IMR-90 (cell line): ENCODE measurements around the gene SLCO3A1. TPM values are rescaled to one million over a fixed set of nuclear protein-coding genes. Genes with fewer than 3 reads are reported as not detected.

Experiments used
- ATAC-seq: fragments of 200-7000 bp; cut with Tn5 transposase; 2 replicates; pipeline ENCODE4 v1.9.1; 2020; ENCODE audit warnings: low read depth, mild to moderate bottlenecking, moderate library complexity
- BruUV-seq: library from RNA; stranded (reverse); fragments of 400-500 nt; replicated peaks from 2 replicates; lab custom pipeline; 2021; lab: Mats Ljungman, UMichigan
- CTCF ChIA-PET: fragments of 300-600 bp; formaldehyde crosslinking; extraction: SDS; loops from one replicate; lab custom pipeline; 2021; ENCODE audit warnings: antibody characterized with exemption; lab: Yijun Ruan, JAX
- POLR2A ChIA-PET: fragments of 300-600 bp; sonication (Branson Sonifier 250); formaldehyde crosslinking; loops from one replicate; lab custom pipeline; 2022; ENCODE audit warnings: antibody characterized with exemption; ENCODE audit not compliant: unreplicated experiment; lab: Charles Lee
- DNase-seq: peaks from one replicate; pipeline ENCODE4 v3.0.0; 2013
- H2AFZ ChIP-seq: replicated peaks from 2 replicates; pipeline ENCODE3; 2013; ENCODE audit warnings: low read length, mild to moderate bottlenecking; ENCODE audit not compliant: poor library complexity
- H2AK5ac ChIP-seq: 2 replicates; pipeline ENCODE4 v1.6.1; 2013; ENCODE audit warnings: low read depth, low read length, inconsistent platforms
- H2AK9ac ChIP-seq: replicated peaks from 2 replicates; pipeline ENCODE3; 2013; ENCODE audit warnings: mild to moderate bottlenecking, low read depth, low read length, moderate library complexity; ENCODE audit not compliant: poor library complexity
- H2BK120ac ChIP-seq: 2 replicates; pipeline ENCODE4 v1.6.1; 2013; ENCODE audit warnings: low read depth, low read length, inconsistent platforms
- H2BK15ac ChIP-seq: 3 replicates; pipeline ENCODE4 v1.6.1; 2013; ENCODE audit warnings: low read depth, low read length, inconsistent platforms
- H2BK20ac ChIP-seq: 2 replicates; pipeline ENCODE4 v1.6.1; 2013; ENCODE audit warnings: low read depth, mild to moderate bottlenecking, inconsistent platforms, low read length, moderate library complexity
- H2BK5ac ChIP-seq: 2 replicates; pipeline ENCODE4 v1.6.1; 2013; ENCODE audit warnings: mild to moderate bottlenecking, low read depth, low read length, inconsistent platforms; ENCODE audit not compliant: poor library complexity, severe bottlenecking
- H3K14ac ChIP-seq: replicated peaks from 2 replicates; pipeline ENCODE4 v1.6.1; 2013; ENCODE audit warnings: low read depth, low read length, inconsistent platforms
- H3K18ac ChIP-seq: 2 replicates; pipeline ENCODE4 v1.6.1; 2013; ENCODE audit warnings: low read depth, low read length, control low read depth
- H3K23ac ChIP-seq: 2 replicates; pipeline ENCODE4 v1.6.1; 2013; ENCODE audit warnings: low read depth, low read length, inconsistent platforms
- H3K27ac ChIP-seq: 2 replicates; pipeline ENCODE4 v1.5.1; 2013; ENCODE audit warnings: mild to moderate bottlenecking, control low read depth, low read length; ENCODE audit not compliant: insufficient read depth
- H3K27me3 ChIP-seq: 2 replicates; pipeline ENCODE4 v1.6.1; 2013; ENCODE audit warnings: low read length; ENCODE audit not compliant: control insufficient read depth, insufficient read depth
- H3K36me3 ChIP-seq: 2 replicates; pipeline ENCODE4 v1.6.1; 2013; ENCODE audit warnings: low read length, mixed read lengths; ENCODE audit not compliant: control insufficient read depth, insufficient read depth
- H3K4ac ChIP-seq: 2 replicates; pipeline ENCODE4 v1.6.1; 2013; ENCODE audit warnings: low read depth, low read length, inconsistent platforms
- H3K4me1 ChIP-seq: 2 replicates; pipeline ENCODE4 v1.6.1; 2013; ENCODE audit warnings: low read length, mixed read lengths; ENCODE audit not compliant: control insufficient read depth, insufficient read depth
- H3K4me2 ChIP-seq: 2 replicates; pipeline ENCODE4 v1.6.1; 2013; ENCODE audit warnings: low read depth, mild to moderate bottlenecking, control low read depth, low read length, moderate library complexity
- H3K4me3 ChIP-seq: 2 replicates; pipeline ENCODE4 v1.5.1; 2013; ENCODE audit warnings: low read depth, mild to moderate bottlenecking, control low read depth, low read length, moderate library complexity; ENCODE audit not compliant: insufficient read depth
- H3K56ac ChIP-seq: 2 replicates; pipeline ENCODE4 v1.6.1; 2013; ENCODE audit warnings: low read length, inconsistent platforms; ENCODE audit not compliant: insufficient read depth; ENCODE audit errors: extremely low read depth
- H3K79me1 ChIP-seq, 2 experiments: 2 replicates each; pipeline ENCODE4 v1.6.1; 2013; ENCODE audit warnings: low read length in 2 of 2, inconsistent platforms in 1 of 2, low read depth in 1 of 2
- H3K9ac ChIP-seq: 2 replicates; pipeline ENCODE4 v1.6.1; 2013; ENCODE audit warnings: low read depth, low read length, control low read depth
- H3K9me1 ChIP-seq: 2 replicates; pipeline ENCODE4 v1.6.1; 2013; ENCODE audit warnings: low read length, inconsistent platforms; ENCODE audit not compliant: insufficient read depth
- H3K9me3 ChIP-seq: 2 replicates; pipeline ENCODE4 v1.6.1; 2013; ENCODE audit warnings: low read length; ENCODE audit not compliant: control insufficient read depth, insufficient read depth
- H4K20me1 ChIP-seq: 2 replicates; pipeline ENCODE4 v1.6.1; 2013; ENCODE audit warnings: low read length, inconsistent platforms; ENCODE audit not compliant: insufficient read depth
- H4K5ac ChIP-seq: 2 replicates; pipeline ENCODE4 v1.6.1; 2013; ENCODE audit warnings: mild to moderate bottlenecking, low read depth, low read length, control low read depth
- H4K8ac ChIP-seq, 2 experiments: 2 replicates each; pipeline ENCODE4 v1.6.1; 2013; ENCODE audit warnings: low read depth in 2 of 2, low read length in 2 of 2, control low read depth in 1 of 2, inconsistent platforms in 1 of 2
- H4K91ac ChIP-seq: 2 replicates; pipeline ENCODE4 v1.6.1; 2013; ENCODE audit warnings: low read depth, low read length, inconsistent platforms; ENCODE audit not compliant: insufficient read depth
- BHLHE40 ChIP-seq: fragments of 150-350 bp; IDR thresholded peaks from 2 replicates; pipeline ENCODE4 v1.6.1; 2016; ENCODE audit warnings: mild to moderate bottlenecking, low read depth, low read length
- CEBPB ChIP-seq: IDR thresholded peaks from 2 replicates; pipeline ENCODE4 v1.6.1; 2012; ENCODE audit warnings: low read depth, low read length, improper control_type of control experiment
- CHD1 ChIP-seq: IDR thresholded peaks from 2 replicates; pipeline ENCODE4 v1.6.1; 2012; ENCODE audit warnings: low read depth, low read length, improper control_type of control experiment
- FOS ChIP-seq: fragments of 150-350 bp; IDR thresholded peaks from 2 replicates; pipeline ENCODE4 v1.6.1; 2016; ENCODE audit warnings: low read depth, low read length
- MAFK ChIP-seq: IDR thresholded peaks from 2 replicates; pipeline ENCODE4 v1.6.1; 2012; ENCODE audit warnings: low read depth, low read length, improper control_type of control experiment
- MAZ ChIP-seq: IDR thresholded peaks from 2 replicates; pipeline ENCODE4 v1.6.1; 2012; ENCODE audit warnings: low read depth, mild to moderate bottlenecking, low read length, improper control_type of control experiment, moderate library complexity, borderline replicate concordance
- MXI1 ChIP-seq: IDR thresholded peaks from 2 replicates; pipeline ENCODE4 v1.6.1; 2012; ENCODE audit warnings: low read depth, mild to moderate bottlenecking, low read length, moderate library complexity, borderline replicate concordance
- NFE2L2 ChIP-seq: fragments of 150-350 bp; IDR thresholded peaks from 2 replicates; pipeline ENCODE4 v1.6.1; 2016; ENCODE audit warnings: low read depth, mild to moderate bottlenecking, low read length
- POLR2A ChIP-seq: IDR thresholded peaks from 2 replicates; pipeline ENCODE4 v1.6.1; 2012; ENCODE audit warnings: mild to moderate bottlenecking, low read depth, low read length
- RAD21 ChIP-seq: IDR thresholded peaks from 2 replicates; pipeline ENCODE4 v1.6.1; 2012; ENCODE audit warnings: low read length, improper control_type of control experiment
- RCOR1 ChIP-seq: IDR thresholded peaks from 2 replicates; pipeline ENCODE4 v1.6.1; 2012; ENCODE audit warnings: mild to moderate bottlenecking, low read length, improper control_type of control experiment; ENCODE audit not compliant: insufficient replicate concordance
- RFX5 ChIP-seq: IDR thresholded peaks from 2 replicates; pipeline ENCODE4 v1.8.0; 2012; ENCODE audit warnings: low read depth, mild to moderate bottlenecking, low read length, moderate library complexity
- SMC3 ChIP-seq: fragments of 150-350 bp; IDR thresholded peaks from 2 replicates; pipeline ENCODE4 v1.6.1; 2016; ENCODE audit warnings: low read depth, mild to moderate bottlenecking, antibody characterized with exemption, low read length, moderate library complexity
- WGBS, 2 experiments: methylation state at CpG; one replicate each; pipeline versions ENCODE4 v1.1.5 to v1.1.7; 2013; ENCODE audit warnings: missing lambda C conversion rate in 2 of 2; ENCODE audit not compliant: insufficient read length in 1 of 2; ENCODE audit errors: extremely low coverage in 2 of 2; 5-methylcytosine and 5-hydroxymethylcytosine counted together
- dilution Hi-C: fragments of 300-500 bp; cut with HindIII; formaldehyde crosslinking; loops from one replicate; pipeline ENCODE4 v1.14.3; 2018; ENCODE audit warnings: low sequenced_read_pairs; ENCODE audit not compliant: unreplicated experiment
- in situ Hi-C: fragments of 300-500 bp; cut with MboI; formaldehyde crosslinking; loops from 3 replicates; pipeline ENCODE4 v1.14.3; 2019; ENCODE audit warnings: low sequenced_read_pairs, inconsistent platforms, mixed read lengths
- intact Hi-C: fragments of 100-400 bp; cut with micrococcal nuclease; formaldehyde crosslinking; loops from 2 replicates; pipeline ENCODE4 v1.10.0; 2022
- polyA plus RNA-seq, 3 experiments: library from polyadenylated mRNA; depleted of rRNA; stranded (reverse); fragments of >200 nt; gene quantifications; 2 replicates each; pipeline ENCODE4 v1.2.3, GENCODE V29; 2012; ENCODE audit warnings: low replicate concordance in 1 of 3
- total RNA-seq: library from RNA; depleted of rRNA; stranded (reverse); fragments of >200 nt; gene quantifications from 2 replicates; pipeline ENCODE4 v1.2.3, GENCODE V29; 2012
- TF ChIP-seq, protein P1 (sequence below): fragments of 150-350 bp; IDR thresholded peaks from 2 replicates; pipeline ENCODE4 v1.6.1; 2017; ENCODE audit warnings: mild to moderate bottlenecking, antibody characterized with exemption, low read length, low read depth
- TF ChIP-seq, protein P2 (sequence below): fragments of 150-350 bp; IDR thresholded peaks from 2 replicates; pipeline ENCODE4 v1.6.1; 2016; ENCODE audit warnings: low read depth, mild to moderate bottlenecking, low read length, moderate library complexity, borderline replicate concordance
- TF ChIP-seq, protein P3 (sequence below): conservative IDR thresholded peaks from 2 replicates; pipeline ENCODE4 v1.5.1; 2012; ENCODE audit warnings: mild to moderate bottlenecking, low read depth, low read length, improper control_type of control experiment

SLCO3A1 gene
- total and polyA plus RNA-seq, 2 of the 4 experiments (the other 2 are of a cell fraction), result 4.7 to 8.1 TPM

DNA sequence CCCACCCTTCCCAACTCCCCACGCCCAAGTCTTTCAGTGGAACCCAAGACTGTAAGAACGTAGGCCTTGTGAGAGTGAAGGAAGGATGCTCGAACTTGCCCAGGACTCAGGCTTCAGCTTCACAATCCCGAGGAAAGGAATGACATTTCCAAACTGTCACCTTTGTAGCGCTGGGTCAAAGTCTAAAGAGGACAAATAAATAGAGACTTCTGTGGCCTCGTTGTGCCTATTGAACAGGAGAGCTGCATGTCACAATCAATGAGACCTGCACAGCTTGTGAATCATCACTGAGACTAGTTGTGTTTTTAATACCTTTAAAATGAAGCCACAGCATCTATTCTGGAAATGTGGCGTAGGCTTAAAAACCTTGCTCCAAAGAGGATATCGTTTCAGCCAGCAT lies 317.4 kb downstream of the SLCO3A1 start:
- intact Hi-C loops (no loop called here), dilution Hi-C loops (no loop called here), in situ Hi-C loops (no loop called here)
- Histone ChIP-seq H2BK5ac (no peak overlapping the region), H4K8ac (no peak overlapping the region), H3K27ac (no peak overlapping the region), H3K14ac (no peak overlapping the region), H3K9ac (no peak overlapping the region), H2BK15ac (no peak overlapping the region), H2BK20ac (no peak overlapping the region), H2AK9ac (no peak overlapping the region), H3K4me3 (no peak overlapping the region), H3K79me1 (no peaks in the 10 kb centered on the region), H2AK5ac (no peak overlapping the region), H4K91ac (no peak overlapping the region), H4K5ac (no peak overlapping the region), H3K9me3 (no peaks in the 10 kb centered on the region), H3K4me1 (no peaks in the 10 kb centered on the region), H3K56ac (no peak overlapping the region), H3K27me3 (no peaks in the 10 kb centered on the region), H2AFZ (no peak overlapping the region), H2BK120ac (no peak overlapping the region), H3K4me2 (no peak overlapping the region), H3K23ac (no peak overlapping the region), H4K20me1 (no peaks in the 10 kb centered on the region), H3K9me1 (no peaks in the 10 kb centered on the region), H3K4ac (no peak overlapping the region), H3K36me3 (no peaks in the 10 kb centered on the region), H3K18ac (no peak overlapping the region)
- CTCF ChIA-PET, result no interaction called here
- DNase-seq (no peak), ATAC-seq (no peak)
- 66% methylated on average over 5 of the region's 8 CpGs; no CpG with 5 or more reads in 1 of the 2 experiments for WGBS, 2 experiments
- no peak for TF ChIP-seq RCOR1
- TF ChIP-seq, protein P1, sequence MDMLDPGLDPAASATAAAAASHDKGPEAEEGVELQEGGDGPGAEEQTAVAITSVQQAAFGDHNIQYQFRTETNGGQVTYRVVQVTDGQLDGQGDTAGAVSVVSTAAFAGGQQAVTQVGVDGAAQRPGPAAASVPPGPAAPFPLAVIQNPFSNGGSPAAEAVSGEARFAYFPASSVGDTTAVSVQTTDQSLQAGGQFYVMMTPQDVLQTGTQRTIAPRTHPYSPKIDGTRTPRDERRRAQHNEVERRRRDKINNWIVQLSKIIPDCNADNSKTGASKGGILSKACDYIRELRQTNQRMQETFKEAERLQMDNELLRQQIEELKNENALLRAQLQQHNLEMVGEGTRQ, result no peak
- no peak for TF ChIP-seq BHLHE40
- TF ChIP-seq RAD21, result no peak
- TF ChIP-seq RFX5, result no peak
- TF ChIP-seq MAZ, result no peak
- no peak for TF ChIP-seq FOS
- no peak for TF ChIP-seq CHD1
- no peak for TF ChIP-seq POLR2A
- TF ChIP-seq MAFK, result no peak
- TF ChIP-seq, protein P2, sequence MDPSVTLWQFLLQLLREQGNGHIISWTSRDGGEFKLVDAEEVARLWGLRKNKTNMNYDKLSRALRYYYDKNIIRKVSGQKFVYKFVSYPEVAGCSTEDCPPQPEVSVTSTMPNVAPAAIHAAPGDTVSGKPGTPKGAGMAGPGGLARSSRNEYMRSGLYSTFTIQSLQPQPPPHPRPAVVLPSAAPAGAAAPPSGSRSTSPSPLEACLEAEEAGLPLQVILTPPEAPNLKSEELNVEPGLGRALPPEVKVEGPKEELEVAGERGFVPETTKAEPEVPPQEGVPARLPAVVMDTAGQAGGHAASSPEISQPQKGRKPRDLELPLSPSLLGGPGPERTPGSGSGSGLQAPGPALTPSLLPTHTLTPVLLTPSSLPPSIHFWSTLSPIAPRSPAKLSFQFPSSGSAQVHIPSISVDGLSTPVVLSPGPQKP, result no peak
- TF ChIP-seq MXI1, result no peak
- TF ChIP-seq NFE2L2, result no peak
- no peak for TF ChIP-seq CEBPB
- TF ChIP-seq, protein P3, sequence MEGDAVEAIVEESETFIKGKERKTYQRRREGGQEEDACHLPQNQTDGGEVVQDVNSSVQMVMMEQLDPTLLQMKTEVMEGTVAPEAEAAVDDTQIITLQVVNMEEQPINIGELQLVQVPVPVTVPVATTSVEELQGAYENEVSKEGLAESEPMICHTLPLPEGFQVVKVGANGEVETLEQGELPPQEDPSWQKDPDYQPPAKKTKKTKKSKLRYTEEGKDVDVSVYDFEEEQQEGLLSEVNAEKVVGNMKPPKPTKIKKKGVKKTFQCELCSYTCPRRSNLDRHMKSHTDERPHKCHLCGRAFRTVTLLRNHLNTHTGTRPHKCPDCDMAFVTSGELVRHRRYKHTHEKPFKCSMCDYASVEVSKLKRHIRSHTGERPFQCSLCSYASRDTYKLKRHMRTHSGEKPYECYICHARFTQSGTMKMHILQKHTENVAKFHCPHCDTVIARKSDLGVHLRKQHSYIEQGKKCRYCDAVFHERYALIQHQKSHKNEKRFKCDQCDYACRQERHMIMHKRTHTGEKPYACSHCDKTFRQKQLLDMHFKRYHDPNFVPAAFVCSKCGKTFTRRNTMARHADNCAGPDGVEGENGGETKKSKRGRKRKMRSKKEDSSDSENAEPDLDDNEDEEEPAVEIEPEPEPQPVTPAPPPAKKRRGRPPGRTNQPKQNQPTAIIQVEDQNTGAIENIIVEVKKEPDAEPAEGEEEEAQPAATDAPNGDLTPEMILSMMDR, result no peak
- no peak for TF ChIP-seq SMC3
- BruUV-seq, result no TSS peak
- POLR2A ChIA-PET, result no interaction called here
